NCI-H2107 treated with DMSO at 0.1 percent for 48 hours (cell line): ENCODE data around the gene TYRO3.
"Not testable (repeated sequence)": the region's sequence is repeated elsewhere in the genome, so short reads cannot be mapped to it uniquely, and the experiment has no call there.

Experiments
- DNase-seq: peaks from one replicate; lab custom pipeline; 2025; ENCODE audit not compliant: unreplicated experiment; lab: John Stamatoyannopoulos, UW

The TYRO3 gene

DNA sequence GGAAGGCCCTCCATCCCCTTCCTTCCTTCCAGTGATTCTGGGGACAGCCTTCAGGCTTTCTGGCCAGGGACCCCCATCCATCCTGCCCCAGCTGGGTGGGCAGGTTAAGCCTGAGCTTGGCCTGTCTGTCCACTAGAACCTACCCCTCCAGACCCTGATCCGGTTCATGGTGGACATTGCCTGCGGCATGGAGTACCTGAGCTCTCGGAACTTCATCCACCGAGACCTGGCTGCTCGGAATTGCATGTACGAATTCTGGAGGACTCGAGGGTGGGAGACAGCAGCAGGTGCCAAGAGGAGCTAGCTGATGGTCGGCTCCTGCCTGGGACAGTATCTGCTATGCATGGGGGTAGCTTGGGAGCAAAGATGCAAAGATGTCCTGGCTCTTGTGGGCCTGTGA lies 13.9 kb downstream of the TYRO3 start:
- DNase-seq: no peak

DNA sequence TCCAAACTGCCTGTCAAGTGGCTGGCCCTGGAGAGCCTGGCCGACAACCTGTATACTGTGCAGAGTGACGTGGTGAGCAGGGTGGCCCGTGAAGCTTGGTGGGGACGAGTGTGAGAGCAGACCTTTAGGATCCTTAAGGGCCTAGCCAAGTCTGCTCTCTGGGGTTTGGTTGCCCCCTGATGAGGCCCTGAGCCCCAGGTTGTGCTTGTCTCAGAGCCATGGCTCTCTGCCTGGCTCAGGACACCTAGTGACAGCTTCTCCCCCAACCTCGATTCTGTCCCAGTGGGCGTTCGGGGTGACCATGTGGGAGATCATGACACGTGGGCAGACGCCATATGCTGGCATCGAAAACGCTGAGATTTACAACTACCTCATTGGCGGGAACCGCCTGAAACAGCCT lies 14.4 kb downstream of the TYRO3 start:
- no peak for DNase-seq

DNA sequence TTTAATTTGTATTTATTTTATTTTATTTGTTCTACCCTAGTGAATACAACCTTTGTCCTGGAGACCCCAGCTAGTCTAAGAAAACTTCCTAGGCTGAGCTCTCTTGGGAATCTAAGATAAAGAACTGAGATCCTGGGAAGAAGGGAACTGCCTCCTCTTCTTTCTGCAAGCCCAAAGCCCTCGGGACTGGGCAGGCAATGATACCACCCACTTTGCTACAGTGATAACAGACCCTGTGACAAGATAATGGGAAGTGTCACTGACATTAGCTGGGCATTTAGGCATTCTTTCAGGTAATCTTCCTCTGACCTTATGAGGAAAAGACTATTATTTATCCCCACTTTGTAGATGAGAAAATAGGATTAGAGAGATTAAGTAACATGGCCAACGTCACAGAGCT lies 15.1 kb downstream of the TYRO3 start:
- DNase-seq: no peak

DNA sequence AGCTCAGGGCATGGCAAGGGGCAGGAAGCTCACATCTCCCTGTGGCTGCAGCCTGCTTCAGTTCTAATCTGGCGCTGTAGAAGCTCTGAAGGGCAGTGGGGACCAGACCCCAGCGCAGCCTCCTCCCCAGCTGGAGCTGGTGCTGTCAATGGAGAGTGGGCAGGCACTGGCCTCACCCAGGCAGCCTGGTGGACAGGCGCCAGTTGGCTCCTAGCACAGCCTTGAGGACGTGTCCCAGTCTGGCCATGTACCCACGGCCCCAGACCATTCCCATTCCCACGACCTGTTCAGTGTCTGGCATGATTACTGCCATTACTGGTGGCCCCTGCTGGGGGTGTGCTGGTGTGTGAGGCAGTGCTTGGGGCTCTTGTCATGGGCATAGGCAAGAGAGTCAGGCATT lies 16.3 kb downstream of the TYRO3 start:
- no peak for DNase-seq

DNA sequence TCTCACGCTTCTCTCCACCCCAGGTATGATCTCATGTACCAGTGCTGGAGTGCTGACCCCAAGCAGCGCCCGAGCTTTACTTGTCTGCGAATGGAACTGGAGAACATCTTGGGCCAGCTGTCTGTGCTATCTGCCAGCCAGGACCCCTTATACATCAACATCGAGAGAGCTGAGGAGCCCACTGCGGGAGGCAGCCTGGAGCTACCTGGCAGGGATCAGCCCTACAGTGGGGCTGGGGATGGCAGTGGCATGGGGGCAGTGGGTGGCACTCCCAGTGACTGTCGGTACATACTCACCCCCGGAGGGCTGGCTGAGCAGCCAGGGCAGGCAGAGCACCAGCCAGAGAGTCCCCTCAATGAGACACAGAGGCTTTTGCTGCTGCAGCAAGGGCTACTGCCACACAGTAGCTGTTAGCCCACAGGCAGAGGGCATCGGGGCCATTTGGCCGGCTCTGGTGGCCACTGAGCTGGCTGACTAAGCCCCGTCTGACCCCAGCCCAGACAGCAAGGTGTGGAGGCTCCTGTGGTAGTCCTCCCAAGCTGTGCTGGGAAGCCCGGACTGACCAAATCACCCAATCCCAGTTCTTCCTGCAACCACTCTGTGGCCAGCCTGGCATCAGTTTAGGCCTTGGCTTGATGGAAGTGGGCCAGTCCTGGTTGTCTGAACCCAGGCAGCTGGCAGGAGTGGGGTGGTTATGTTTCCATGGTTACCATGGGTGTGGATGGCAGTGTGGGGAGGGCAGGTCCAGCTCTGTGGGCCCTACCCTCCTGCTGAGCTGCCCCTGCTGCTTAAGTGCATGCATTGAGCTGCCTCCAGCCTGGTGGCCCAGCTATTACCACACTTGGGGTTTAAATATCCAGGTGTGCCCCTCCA lies 19.1 kb downstream of the TYRO3 start:
- DNase-seq: no peak

DNA sequence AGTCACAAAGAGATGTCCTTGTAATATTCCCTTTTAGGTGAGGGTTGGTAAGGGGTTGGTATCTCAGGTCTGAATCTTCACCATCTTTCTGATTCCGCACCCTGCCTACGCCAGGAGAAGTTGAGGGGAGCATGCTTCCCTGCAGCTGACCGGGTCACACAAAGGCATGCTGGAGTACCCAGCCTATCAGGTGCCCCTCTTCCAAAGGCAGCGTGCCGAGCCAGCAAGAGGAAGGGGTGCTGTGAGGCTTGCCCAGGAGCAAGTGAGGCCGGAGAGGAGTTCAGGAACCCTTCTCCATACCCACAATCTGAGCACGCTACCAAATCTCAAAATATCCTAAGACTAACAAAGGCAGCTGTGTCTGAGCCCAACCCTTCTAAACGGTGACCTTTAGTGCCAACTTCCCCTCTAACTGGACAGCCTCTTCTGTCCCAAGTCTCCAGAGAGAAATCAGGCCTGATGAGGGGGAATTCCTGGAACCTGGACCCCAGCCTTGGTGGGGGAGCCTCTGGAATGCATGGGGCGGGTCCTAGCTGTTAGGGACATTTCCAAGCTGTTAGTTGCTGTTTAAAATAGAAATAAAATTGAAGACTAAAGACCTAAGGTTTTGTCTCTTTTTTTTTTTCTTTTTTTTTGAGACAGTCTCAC lies 19.8 kb downstream of the TYRO3 start:
- no peak for DNase-seq

DNA sequence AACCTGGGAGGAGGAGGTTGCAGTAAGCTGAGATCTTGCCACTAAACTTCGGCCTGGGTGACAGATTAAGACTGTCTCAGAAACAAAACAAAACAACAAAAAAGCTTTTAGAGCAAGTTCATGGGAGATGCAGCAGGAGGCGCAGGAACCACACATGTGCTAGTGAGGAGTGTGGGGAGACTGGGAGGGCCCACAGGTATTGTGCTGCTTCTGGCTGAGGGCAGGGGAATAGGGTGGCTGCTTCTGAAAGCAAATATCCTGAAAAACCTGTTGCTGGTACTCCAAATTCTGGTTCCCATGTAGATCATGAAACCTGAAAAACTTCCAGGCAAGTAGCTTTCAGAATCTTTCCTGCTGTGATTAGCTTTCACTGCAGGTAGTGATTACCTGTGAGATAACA lies 22.1 kb downstream of the TYRO3 start:
- DNase-seq: no peak

DNA sequence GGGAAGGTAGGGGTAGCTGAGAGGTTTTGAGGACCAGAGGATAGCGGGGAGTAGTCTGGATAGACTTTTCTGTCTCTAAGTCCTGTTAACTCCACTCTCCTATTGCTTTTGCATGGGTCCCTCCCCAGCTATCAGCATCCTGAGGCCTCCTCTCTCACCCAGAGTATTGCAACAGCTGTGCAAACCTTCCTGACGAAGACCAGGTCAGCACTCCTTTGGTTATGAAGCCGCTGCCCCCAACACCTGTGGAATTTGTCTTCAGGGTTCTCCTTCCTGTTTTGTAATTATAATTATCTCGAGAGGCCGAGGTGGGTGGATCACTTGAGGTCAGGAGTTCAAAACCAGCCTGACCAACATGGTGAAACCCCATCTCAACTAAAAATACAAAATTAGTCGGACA lies 24.8 kb downstream of the TYRO3 start:
- DNase-seq: no peak

DNA sequence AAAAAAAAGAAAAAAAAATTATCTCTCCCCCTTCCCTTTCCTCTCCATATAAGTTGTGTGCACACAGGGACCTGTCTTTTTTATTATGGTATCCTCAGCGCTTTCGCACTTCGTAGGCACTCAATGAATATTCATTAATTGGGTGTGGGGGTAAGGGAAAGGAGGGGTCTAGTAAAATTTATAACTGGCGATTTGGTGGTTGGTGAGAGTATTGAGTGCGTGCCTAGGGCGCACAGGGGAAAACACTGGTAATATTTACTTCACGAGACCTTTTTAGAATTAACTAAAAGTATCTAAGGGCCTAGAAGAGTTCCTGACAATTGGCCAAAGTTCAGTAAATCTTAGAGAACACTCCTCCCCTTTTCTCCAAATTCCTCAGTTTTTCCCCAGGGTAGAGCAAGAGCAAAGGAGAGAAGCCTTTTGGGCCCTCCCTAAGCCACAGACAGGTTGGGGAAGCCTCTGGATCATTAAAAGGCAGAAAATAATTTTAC lies 25.7 kb downstream of the TYRO3 start:
- DNase-seq: no peak

DNA sequence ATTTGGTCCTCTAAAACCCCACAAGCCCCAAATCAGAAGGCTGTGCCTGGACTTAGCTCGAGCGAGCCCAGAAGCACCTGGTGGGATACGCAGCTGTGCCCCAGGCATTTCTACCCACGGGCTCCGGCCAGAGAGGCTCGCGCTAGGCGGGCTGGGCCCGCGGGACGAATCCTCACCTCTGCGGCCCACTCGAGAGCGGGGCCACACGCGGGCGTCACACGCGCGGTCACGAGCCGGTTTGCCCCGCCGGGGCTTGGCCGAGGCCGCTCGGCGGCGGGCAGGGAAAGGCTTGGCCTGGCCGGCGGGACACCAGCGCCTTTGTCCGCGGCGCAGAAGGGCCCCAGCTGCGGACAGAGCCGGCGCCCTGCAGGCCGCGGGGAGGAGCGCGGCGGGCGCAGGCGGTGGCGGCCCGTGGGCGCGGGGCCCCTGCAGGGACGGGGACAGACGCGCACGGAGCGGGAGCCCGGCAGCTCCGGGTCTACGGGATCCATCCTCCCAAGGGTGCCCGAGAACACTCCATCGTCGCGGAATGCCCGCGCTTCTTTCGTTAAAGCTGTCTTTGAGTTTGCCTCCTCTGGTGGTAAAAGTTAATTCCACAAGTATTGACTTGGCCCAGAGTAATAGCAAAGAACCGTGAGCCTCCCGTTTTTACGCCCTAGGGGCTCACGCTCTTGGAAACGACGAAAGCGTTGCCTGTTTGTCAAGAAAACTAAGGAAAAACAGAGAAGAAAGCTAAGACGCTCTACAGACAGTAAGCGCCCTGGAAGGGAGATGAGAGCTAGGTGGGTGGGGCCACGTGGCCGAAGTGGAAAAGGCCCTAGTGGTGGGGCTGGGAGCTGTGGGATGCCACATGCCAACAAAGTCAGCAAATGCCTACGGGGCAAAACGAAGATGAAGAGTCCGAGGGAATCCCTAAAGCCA lies 26.4 kb downstream of the TYRO3 start:
- DNase-seq: no peak

DNA sequence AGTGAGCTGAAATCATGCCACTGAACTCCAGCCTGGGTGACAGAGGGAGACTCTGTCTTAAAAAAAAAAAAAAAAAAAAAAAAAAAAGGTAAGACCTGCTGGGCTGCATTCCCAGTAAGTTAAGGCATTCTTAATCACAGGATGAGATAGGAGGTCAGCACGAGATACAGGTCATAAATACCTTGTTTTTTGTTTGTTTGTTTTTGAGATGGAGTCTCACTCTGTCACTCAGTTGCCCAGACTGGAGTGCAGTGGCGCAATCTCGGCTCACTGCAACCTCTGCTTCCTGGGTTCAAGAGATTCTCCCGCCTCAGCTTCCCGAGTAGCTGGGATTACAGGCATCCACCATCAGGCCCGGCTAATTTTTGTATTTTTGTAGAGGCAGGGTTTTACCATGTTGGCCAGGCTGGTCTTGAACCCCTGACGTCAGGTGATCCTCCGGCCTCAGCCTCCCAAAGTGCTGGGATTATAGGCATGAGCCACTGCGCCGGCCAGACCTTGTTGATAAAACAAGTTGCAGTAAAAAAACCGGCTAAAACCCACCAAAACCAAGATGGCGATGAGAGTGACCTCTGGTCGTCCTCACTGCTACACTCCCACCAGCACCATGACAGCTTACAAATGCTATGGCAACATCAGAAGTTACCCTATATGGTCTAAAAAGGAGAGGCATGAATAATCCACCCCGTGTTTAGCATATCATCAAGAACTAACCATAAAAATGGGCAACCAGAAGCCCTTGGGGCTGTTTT lies 27.7 kb downstream of the TYRO3 start:
- not testable (repeated sequence) for DNase-seq

DNA sequence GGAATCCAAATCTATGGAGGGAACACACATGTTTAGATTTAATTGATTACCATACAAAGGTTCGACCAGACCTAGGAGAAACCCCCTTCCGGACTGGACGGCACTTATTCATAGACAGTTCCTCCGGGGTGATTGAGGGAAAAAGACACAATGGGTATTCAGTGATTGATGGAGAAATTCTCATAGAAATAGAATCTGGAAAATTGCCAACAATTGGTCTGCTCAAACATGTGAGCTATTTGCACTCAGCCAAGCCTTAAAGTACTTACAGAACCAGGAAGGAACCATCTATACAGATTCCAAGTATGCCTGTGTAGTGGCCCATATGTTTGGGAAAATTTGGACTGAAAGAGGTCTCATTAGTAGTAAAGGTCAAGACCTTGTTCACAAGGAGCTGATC lies 30.0 kb downstream of the TYRO3 start:
- not testable (repeated sequence) for DNase-seq

DNA sequence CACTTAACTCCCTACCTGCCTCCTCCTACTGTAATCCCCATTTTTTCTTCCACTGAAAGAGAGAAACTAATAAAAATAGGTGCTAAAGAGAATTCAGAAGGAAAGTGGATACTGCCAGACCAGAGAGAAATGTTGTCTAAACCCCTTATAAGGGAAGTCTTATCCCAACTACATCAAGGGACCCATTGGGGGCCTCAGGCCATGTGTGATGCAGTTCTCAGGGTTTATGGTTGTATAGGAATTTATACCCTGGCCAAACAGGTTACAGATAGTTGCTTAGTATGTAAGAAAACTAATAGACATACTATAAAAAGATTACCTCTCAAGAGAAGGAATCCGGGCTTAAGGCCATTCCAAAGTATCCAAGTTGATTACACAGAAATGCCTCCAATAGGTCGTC lies 30.6 kb downstream of the TYRO3 start:
- DNase-seq: not testable (repeated sequence)

DNA sequence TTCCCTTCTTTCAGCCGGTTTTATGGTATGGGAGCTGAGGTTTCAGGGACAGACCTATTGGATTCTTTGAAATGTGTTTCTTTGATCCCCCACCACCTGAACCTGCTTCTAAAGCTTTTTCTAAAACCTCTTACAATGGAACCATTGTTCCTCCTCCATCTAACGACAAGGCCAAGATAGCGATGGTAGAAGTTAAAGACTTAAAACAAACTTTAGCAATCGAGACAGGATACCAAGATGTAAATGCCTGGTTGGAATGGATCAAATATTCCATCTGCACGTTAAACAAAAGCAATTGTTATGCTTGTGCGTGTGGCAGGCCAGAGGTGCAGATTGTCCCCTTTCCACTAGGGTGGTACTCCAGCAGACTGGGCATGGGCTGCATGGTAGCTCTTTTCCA lies 32.2 kb downstream of the TYRO3 start:
- not testable (repeated sequence) for DNase-seq

DNA sequence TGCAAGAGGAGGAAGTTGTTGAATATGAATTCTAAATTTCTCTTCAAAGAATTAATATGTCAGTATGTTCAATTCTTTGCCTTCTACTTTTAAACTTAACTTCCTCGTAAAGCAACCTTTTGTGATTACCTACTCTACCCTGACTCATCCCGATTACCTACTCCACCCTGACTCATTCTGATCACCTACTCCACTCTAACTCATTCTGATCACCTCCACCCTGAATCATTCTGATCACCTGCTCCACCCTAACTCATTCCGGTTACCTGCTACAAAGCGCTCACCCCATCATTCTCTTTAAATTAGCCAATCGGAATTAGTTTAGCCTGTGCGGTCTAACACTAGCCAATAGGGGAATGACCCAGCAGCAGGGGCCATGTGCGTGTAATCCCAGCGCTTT lies 33.7 kb downstream of the TYRO3 start:
- DNase-seq: not testable (repeated sequence)

DNA sequence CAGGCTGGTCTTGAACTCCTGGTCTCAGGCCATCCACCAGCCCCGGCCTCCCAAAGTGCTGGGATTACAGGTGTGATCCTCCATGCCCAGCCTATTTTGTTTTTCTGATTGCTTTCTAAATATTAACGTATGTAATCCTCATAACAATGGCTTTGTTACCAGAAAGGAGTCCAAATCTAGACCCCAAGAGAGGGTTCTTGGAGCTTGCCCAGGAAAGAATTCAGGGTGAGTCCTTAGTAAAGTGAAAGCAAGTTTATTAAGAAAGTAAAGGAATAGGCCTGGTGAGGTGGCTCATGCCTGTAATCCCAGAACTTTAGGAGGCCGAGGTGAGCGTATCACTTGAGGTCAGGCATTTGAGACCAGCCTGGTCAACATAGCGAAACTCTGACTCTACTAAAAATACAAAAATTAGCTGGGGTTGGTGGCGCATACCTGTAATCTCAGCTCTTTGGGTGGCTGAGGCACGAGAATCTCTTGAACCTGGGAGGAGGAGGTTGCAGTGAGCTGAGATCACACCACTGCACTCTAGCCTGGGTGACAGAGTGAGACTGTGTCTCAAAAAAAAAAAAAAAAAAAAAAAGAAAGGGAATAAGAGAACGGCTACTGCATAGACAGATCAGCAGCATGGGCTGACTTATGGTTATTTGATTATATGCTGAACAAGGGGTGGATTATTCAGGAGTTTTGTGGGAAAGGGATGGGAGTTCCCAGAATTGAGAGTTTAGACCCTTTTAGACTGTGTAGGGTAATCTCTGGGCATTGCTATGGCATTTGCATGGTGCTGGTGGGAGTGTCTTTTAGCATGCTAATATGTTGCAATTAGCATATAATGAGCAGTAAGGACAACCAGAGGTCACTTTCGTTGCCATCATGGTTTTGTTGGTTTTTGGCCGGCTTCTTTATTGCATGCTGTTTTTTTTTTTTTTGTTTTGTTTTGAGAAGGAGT lies 36.1 kb downstream of the TYRO3 start:
- no peak for DNase-seq

DNA sequence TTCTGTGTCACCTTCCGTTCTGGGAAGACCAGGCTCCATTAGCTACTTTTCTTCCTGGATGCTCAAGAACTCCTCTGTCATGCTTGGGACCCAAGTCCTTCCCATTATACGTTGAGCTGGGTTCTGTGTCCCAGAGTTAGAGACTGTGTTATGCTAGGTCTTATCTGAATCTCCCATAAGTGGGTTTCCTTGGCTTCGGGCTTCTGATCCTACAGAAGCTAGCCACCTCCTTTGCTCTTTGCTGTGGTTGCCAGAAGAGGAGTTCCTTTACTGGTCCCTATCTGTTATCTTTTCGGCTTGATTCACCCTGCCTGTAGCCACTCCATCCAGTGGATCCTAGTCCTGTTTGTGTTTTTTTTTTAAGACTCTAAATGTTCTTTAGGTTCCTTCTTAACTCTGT lies 38.0 kb downstream of the TYRO3 start:
- no peak for DNase-seq

DNA sequence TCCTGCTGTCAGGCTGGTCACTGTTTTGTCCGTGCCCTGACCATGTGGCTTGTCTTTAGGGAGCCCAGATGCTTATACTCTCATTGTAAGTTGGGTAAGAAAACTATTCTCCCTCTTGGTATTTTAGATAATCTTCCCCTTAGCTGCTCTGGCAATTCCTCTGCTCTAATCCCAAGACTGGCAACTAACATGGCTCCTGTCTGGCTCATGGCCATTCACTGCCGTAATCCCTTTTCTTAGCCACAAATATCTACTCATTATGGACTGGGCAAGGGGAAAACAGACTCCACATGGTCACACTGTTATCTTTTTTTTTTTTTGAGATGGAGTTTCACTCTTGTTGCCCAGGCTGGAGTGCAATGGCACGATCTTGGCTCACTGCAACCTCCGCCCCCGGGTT lies 38.8 kb downstream of the TYRO3 start:
- no peak for DNase-seq

DNA sequence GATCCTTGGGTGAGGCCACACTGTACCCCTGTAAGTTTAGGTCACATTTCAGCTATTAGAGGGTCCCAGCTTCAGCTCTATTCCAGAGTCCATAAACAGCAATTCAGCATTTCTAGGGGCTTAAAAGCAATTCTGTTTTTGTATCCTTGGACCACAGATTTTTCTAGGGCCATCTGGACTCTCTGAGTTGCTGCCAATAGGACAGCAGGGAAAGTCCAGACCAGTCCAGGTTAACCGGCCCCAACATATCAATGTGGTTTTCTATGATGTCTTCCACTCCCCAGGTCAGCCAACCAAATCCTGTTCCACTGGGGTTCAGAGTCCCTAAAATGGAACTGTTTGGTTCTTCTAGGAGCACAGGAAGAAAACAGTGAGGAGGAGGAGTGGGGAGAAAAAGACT lies 40.0 kb downstream of the TYRO3 start:
- DNase-seq: no peak
